ENCODE measurements around the gene ZC3HAV1L.

DNA sequence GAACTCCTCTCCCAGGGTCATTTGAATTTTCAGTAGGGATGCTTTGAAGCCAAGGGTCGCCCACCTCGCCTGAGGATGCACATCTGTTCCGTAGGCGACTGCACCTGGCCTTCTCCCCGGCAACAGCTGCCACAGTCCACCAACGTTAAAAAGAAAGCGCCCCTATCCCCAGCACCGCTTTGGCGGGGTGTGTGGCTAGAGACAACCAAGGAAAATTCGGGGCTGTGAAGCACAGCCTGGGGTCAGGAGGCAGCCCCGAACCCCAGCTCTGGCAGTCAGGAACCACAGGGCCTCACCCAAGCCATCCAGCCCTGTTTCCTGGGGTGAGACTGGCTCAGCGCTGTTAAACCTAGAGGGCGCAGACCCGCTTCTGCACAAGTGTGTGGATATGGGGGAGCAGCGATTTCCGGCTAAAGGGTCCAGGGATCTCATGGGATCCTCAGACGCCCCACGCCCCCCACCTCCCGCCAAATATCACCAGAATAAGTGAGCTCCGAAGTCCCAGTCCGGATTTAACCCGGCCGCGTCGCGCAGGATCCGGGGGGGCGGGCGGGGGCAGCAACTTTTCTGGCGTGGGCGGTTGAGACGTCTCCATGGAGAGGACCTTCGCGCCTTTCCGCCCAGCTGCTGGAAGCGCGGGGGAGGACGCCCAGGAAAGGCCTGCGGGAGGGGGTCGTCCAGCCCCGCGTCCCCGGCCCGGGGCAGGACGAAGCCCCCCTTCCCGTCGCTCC, 822 bp downstream of the ZC3HAV1L start:
- TF ChIP-seq MAFK (conservative IDR thresholded peaks at IDR 0.05 in 1 of 2, IDR thresholded peaks at IDR 0.05 in 1 of 2; ENCODE audit: low read length in 2 of 2) (no peak), ZC3H4 (CRISPR knock-in tag; IDR thresholded peaks at IDR 0.05; ENCODE audit: borderline replicate concordance) (no peak)

Measured in HepG2 (cell line).